Sigmoid colon (tissue), 7 donors: ENCODE measurements around the gene SAFB. TPM values are rescaled to one million over a fixed set of nuclear protein-coding genes. Genes with fewer than 3 reads are reported as not detected.

ENCODE experiments used
- DNase-seq: peaks from one replicate; pipeline ENCODE4 v3.0.0-alpha.2; 2019
- H3K27ac ChIP-seq, 4 donors: fragments of 200-600 bp; sonication (generic); one replicate each; pipeline ENCODE4 v1.5.1; 2016 to 2019; ENCODE audit warnings: mild to moderate bottlenecking in 1 of 4
- H3K27me3 ChIP-seq, 3 donors: fragments of 200-600 bp; sonication (generic); one replicate each; pipeline ENCODE4 v1.5.1; 2019; ENCODE audit warnings: mild to moderate bottlenecking in 1 of 3
- H3K36me3 ChIP-seq, 4 donors: fragments of 200-600 bp; sonication (generic); one replicate each; pipeline ENCODE4 v1.5.1; 2016 to 2019
- H3K4me1 ChIP-seq, 4 donors: fragments of 200-600 bp; sonication (generic); one replicate each; pipeline ENCODE4 v1.5.1; 2017 to 2019
- H3K4me3 ChIP-seq, 4 donors: fragments of 200-600 bp; sonication (generic); one replicate each; pipeline ENCODE4 v1.5.1; 2017 to 2019; ENCODE audit warnings: mild to moderate bottlenecking in 2 of 4, moderate library complexity in 1 of 4
- H3K9me3 ChIP-seq, 4 donors: fragments of 200-600 bp in 3 of 4; sonication (generic) in 3 of 4; one replicate each; pipeline versions ENCODE4 v1.5.1 to v1.6.1; 2013 to 2019
- EP300 ChIP-seq, 4 donors: sonication (generic); formaldehyde crosslinking; IDR thresholded peaks; one replicate each; pipeline ENCODE4 v1.6.1; 2017; ENCODE audit warnings: antibody characterized with exemption in 4 of 4
- POLR2A ChIP-seq, 2 donors: fragments of 450-650 bp; IDR thresholded peaks; one replicate each; pipeline ENCODE4 v1.6.1; 2016; ENCODE audit warnings: antibody characterized with exemption in 2 of 2, mild to moderate bottlenecking in 2 of 2, moderate library complexity in 2 of 2
- POLR2AphosphoS5 ChIP-seq, 4 donors: sonication (generic); formaldehyde crosslinking; IDR thresholded peaks; one replicate each; pipeline ENCODE4 v1.6.1; 2017; ENCODE audit warnings: antibody characterized with exemption in 4 of 4
- WGBS, 2 donors: extraction: QIAGEN DNeasy Blood & Tissue Kit; methylation state at CpG; one replicate each; pipeline ENCODE4 v1.1.7; 2013; 5-methylcytosine and 5-hydroxymethylcytosine counted together
- intact Hi-C: fragments of 100-400 bp; cut with DNase I; formaldehyde crosslinking; loops from one replicate; pipeline ENCODE4 v1.15.1; 2023
- polyA plus RNA-seq, 3 donors: library from polyadenylated mRNA; stranded (reverse); fragments of 200-250 nt; gene quantifications; one replicate each; pipeline ENCODE4 v1.2.3, GENCODE V29; 2013
- total RNA-seq, 4 donors: library from RNA; depleted of rRNA; stranded (reverse); fragments of >200 nt; gene quantifications; one replicate each; pipeline ENCODE4 v1.1.0, GENCODE V29; 2016
- TF ChIP-seq, protein P1 (sequence below), 4 experiments: fragments of 450-650 bp in 3 of 4; fragments of 200-600 bp in 1 of 4; IDR thresholded peaks; one replicate each; pipeline ENCODE4 v1.5.1; 2016 to 2019; ENCODE audit warnings: antibody characterized with exemption in 4 of 4, mild to moderate bottlenecking in 3 of 4, moderate library complexity in 2 of 4
- donor health status: healthy with polysubstance abuse.
- donor health status: Bipolar disorder and iron deficiency.
- donor health status: healthy.

SAFB gene
- total and polyA plus RNA-seq, 7 donors, result 25.7 to 75.9 (median 54.6) TPM

DNA sequence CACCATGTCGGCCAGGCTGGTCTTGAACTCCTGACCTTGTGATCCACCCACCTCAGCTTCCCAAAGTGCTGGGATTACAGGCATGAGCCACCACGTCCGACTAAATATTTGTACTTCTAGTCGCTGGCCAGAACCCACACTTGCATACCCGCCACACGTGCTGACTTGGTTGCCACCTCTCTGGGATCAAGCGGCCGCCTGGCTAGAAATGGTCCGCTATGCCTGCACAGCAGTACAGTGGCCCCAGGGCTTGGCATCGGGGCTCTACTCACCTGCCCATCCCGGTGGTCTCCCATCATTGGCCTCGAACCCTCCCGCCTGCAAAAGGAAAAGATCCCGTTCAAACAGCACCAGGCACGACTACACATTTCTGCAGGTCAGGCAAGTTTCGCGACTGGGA, 31.4 kb upstream of the SAFB start:
- no peak overlapping the region for H3K4me3 ChIP-seq
- H3K27me3 ChIP-seq, result no peaks in the 10 kb centered on the region
- H3K9me3 ChIP-seq, result no peaks in the 10 kb centered on the region
- 96% methylated on average over 17 of the region's 17 CpGs for WGBS, 2 donors
- H3K4me1 ChIP-seq, result peaks cover 0 to 4% (median 3%) of the 10 kb centered on the region in 4 donors
- no peak for DNase-seq
- H3K27ac ChIP-seq, result no peak overlapping the region
- peaks cover 78 to 100% (median 92%) of the 10 kb centered on the region in 4 donors for H3K36me3 ChIP-seq
- TF ChIP-seq, protein P1, sequence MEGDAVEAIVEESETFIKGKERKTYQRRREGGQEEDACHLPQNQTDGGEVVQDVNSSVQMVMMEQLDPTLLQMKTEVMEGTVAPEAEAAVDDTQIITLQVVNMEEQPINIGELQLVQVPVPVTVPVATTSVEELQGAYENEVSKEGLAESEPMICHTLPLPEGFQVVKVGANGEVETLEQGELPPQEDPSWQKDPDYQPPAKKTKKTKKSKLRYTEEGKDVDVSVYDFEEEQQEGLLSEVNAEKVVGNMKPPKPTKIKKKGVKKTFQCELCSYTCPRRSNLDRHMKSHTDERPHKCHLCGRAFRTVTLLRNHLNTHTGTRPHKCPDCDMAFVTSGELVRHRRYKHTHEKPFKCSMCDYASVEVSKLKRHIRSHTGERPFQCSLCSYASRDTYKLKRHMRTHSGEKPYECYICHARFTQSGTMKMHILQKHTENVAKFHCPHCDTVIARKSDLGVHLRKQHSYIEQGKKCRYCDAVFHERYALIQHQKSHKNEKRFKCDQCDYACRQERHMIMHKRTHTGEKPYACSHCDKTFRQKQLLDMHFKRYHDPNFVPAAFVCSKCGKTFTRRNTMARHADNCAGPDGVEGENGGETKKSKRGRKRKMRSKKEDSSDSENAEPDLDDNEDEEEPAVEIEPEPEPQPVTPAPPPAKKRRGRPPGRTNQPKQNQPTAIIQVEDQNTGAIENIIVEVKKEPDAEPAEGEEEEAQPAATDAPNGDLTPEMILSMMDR (IDR thresholded peaks at IDR 0.05), result no peak
- no peak for TF ChIP-seq POLR2AphosphoS5 (IDR thresholded peaks at IDR 0.05)
- no peak for TF ChIP-seq EP300 (IDR thresholded peaks at IDR 0.05)
- no peak for TF ChIP-seq POLR2A (IDR thresholded peaks at IDR 0.05)
- intact Hi-C loops, result no loop called here

DNA sequence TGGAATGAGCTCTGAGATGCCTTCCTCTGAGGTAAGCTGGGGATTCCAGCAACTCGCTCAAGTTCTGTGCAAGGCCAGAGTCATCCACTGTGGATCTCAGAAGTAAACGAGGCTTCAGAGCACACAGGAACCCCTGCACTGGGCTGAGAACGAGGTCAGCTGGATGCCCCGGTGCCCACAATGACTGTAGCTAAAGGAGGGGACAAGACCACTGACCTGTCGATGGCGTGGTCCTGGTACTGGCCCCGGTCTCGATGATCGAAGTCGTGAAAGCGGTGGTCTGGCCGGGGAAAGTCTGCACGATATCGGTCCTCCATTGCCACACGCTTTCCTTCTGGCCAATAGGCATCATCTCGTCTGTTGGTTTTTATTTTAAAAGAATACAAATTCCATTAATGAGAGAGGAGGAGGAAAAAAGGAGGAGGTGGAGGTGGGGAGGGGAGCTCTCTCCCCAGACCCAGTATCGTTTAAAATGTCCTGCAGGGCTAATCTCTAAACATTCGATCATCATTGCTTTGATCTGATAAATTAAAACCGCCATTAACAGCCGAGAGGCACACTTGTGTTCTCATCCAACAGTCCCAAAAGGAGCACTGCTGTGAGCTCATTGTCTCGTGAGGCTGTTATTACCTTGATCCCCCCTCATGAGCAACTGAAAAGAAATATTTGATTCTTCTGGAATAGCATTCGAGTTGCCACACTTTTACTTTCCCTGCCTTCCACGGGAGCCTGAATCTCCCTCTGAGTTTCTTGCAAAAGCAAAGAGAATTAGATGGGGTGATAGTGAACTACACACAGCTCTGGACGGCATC, 30.1 kb upstream of the SAFB start:
- intact Hi-C loops, result no loop called here
- Histone ChIP-seq H3K4me1 (no peaks in the 10 kb centered on the region), H3K36me3 (peaks cover 78 to 100% (median 93%) of the 10 kb centered on the region in 4 donors), H3K27ac (no peak overlapping the region), H3K4me3 (no peak overlapping the region), H3K9me3 (no peaks in the 10 kb centered on the region), H3K27me3 (no peaks in the 10 kb centered on the region)
- whole genome bisulfite sequencing, 2 donors, result 93 to 94% methylated on average over 24 of the region's 24 CpGs
- no peak for DNase-seq
- no peak for TF ChIP-seq POLR2A (IDR thresholded peaks at IDR 0.05)
- TF ChIP-seq, protein P1 (IDR thresholded peaks at IDR 0.05), result no peak
- no peak for TF ChIP-seq EP300 (IDR thresholded peaks at IDR 0.05)
- TF ChIP-seq POLR2AphosphoS5 (IDR thresholded peaks at IDR 0.05), result no peak

DNA sequence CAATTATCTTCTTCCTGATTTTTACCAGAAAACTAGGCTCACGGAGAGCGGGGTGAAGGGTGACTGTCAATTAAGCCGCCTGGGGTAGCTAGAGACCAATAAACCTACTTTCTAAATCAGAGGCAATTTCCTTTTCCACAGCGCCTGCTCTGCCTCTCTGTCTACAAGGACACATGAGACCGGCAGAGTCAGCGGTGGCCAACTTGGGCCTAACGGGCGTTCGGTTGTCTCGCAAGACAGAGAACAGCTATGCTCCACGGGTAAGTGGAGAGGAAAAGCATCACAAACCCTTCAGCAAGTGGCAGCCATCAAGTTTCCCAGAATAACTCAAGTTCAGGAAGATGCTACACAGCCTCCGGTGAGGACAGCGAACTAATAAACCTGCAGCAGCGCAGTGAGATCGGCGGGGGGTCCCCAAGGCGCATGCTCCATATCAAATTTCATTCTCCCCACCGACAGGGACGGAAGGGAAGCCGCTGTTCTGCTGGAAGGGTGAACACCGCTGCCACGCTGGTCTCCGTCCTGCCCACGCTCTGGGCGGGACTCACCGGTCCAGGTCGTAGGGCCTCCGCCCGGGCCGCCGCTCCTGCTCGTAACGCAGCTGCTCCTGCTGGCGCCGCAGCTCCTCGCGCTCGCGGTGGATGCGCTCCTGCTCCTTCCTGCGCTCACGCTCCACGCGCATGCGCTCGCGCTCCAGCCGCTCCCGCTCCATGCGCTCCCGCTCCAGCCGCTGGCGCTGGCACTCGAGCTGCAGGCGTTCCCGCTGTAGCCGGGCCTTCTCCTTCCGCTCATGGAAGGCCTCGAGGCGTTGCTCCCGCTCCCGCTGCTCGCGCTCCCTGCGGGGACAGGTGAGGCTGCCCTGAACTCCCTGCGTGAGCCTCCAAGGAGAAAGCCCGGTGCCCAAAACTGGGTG, 29.3 kb upstream of the SAFB start:
- no peak overlapping the region for H3K27ac ChIP-seq
- H3K27me3 ChIP-seq, result no peaks in the 10 kb centered on the region
- no peak for DNase-seq
- WGBS, 2 donors, result 95 to 96% methylated on average over 67 of the region's 67 CpGs
- H3K9me3 ChIP-seq, result no peaks in the 10 kb centered on the region
- H3K4me3 ChIP-seq, result no peak overlapping the region
- H3K36me3 ChIP-seq, result peaks cover 78 to 100% (median 97%) of the 10 kb centered on the region in 4 donors
- H3K4me1 ChIP-seq, result no peaks in the 10 kb centered on the region
- TF ChIP-seq, protein P1 (IDR thresholded peaks at IDR 0.05), result no peak
- no peak for TF ChIP-seq EP300 (IDR thresholded peaks at IDR 0.05)
- no peak for TF ChIP-seq POLR2AphosphoS5 (IDR thresholded peaks at IDR 0.05)
- no peak for TF ChIP-seq POLR2A (IDR thresholded peaks at IDR 0.05)
- intact Hi-C loops, result no loop called here

DNA sequence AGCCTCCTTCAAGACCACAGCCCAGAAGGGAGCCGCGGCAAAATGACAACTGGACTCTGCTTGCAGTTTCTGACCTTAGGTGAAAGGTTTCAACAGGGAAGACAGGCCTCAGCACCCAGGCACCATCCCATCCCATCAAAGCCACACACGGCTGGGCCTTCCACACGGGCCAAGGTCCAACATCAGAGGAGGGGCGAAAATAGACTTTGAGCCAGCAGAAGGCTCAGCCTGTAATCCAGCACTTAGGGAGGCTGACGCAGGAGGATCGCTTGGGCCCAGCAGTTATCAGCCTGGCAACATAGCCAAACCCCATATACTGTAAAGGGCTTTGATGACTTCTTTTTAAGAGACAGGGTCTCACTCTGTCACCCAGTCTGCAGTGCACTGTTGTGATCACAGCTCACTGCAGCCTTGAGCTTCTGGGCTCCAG, 28.3 kb upstream of the SAFB start:
- DNase-seq, result no peak
- WGBS, 2 donors, result 53 to 78% methylated on average over 7 of the region's 7 CpGs

More for the DNA sequence above, 28.3 kb upstream of the SAFB start:
- Histone ChIP-seq H3K4me1 (no peaks in the 10 kb centered on the region), H3K36me3 (peaks cover 79 to 100% (median 99%) of the 10 kb centered on the region in 4 donors), H3K27me3 (no peaks in the 10 kb centered on the region), H3K27ac (no peak overlapping the region), H3K9me3 (no peaks in the 10 kb centered on the region), H3K4me3 (no peak overlapping the region)
- no peak for TF ChIP-seq POLR2A (IDR thresholded peaks at IDR 0.05)
- TF ChIP-seq, protein P1 (IDR thresholded peaks at IDR 0.05), result no peak
- no peak for TF ChIP-seq POLR2AphosphoS5 (IDR thresholded peaks at IDR 0.05)
- no peak for TF ChIP-seq EP300 (IDR thresholded peaks at IDR 0.05)
- intact Hi-C loops, result no loop called here
